Measurements from ENCODE around the gene SBF2.

SBF2 gene

GRCh38 chr11:9735236-9735635, 558.8 kb downstream of the SBF2 start:
- no peak overlapping the region; the same call in 1 of the 2 replicates for H3K4me3 ChIP-seq (ENCODE audit: low read length)
- no peak for TF ChIP-seq ZNF274 (IDR thresholded peaks at IDR 0.05; ENCODE audit: low read depth, low read length)

DNA sequence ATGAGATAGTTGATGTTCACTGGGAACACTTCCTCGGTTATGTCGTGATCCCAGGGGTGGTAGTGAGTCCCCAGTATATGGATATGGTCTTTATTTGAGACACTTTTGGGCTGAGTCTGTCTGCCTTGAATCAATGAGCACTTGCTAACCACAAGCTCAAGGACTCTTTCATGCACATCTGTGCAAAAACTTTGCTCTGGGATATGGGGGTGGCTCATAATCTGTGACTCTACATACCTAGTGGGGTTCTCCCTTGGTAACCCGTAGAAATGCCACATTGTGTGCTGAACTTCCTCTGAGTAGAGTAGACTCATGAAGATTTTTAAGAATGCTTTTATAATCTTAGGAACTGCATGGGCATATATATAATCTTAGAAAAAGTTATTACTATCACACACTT, 560.8 kb downstream of the SBF2 start:
- TF ChIP-seq ZNF274 (IDR thresholded peaks at IDR 0.05; ENCODE audit: low read depth, low read length): no peak

DNA sequence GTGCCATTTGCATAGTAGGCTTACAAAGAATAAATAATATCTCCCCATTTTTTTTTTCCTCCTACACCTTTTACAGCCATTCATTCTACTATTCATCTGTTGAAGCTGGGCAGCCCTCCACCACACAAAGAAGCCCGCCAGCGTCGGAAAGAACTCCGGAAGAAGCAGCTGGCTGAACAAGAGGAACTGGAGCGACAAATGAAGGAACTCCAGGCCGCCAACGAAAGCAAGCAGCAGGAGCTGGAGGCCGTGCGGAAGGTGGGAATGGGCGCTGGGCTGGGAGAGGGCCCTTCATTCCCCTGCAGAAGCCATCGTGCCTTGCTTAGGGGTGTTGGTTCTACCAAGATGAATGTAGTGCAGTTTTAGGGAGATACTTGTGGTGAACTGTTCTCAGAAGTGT, 561.6 kb downstream of the SBF2 start:
- H3K4me3 ChIP-seq (ENCODE audit: low read length): no peak overlapping the region; the same call in 1 of the 2 replicates

More for the DNA sequence above, 560.8 kb downstream of the SBF2 start:
- no peak overlapping the region for H3K4me3 ChIP-seq (ENCODE audit: low read length)

GRCh38 chr11:9731256-9731655, 562.8 kb downstream of the SBF2 start:
- no peak for TF ChIP-seq ZNF274 (IDR thresholded peaks at IDR 0.05; ENCODE audit: low read depth, low read length)
- no peak overlapping the region for H3K4me3 ChIP-seq (ENCODE audit: low read length)

More for the DNA sequence above, 561.6 kb downstream of the SBF2 start:
- no peak for TF ChIP-seq ZNF274 (IDR thresholded peaks at IDR 0.05; ENCODE audit: low read depth, low read length)
